Panc1 (cell line): ENCODE measurements around the gene SLC7A1. TPM values are rescaled to one million over a fixed set of nuclear protein-coding genes. Genes with fewer than 3 reads are reported as not detected.

Experiments
- ATAC-seq: fragments of 200-7000 bp; cut with Tn5 transposase; 2 replicates; pipeline ENCODE4 v1.9.1; 2020; ENCODE audit warnings: mild to moderate bottlenecking, moderate library complexity
- BruUV-seq: library from RNA; stranded (reverse); fragments of 400-500 nt; replicated peaks from 2 replicates; lab custom pipeline; 2021; lab: Mats Ljungman, UMichigan
- CTCF ChIA-PET: fragments of 300-600 bp; sonication (Branson Sonifier 250); formaldehyde crosslinking; loops from one replicate; lab custom pipeline; 2022; ENCODE audit warnings: antibody characterized with exemption; lab: Charles Lee
- POLR2A ChIA-PET: fragments of 300-600 bp; sonication (Branson Sonifier 250); formaldehyde crosslinking; loops from one replicate; lab custom pipeline; 2022; ENCODE audit warnings: antibody characterized with exemption; lab: Charles Lee
- DNase-seq: peaks from one replicate; pipeline ENCODE4 v3.0.0-alpha.2; 2010; ENCODE audit warnings: low read depth, low spot score
- H3K27ac ChIP-seq: 2 replicates; pipeline ENCODE4 v1.5.1; 2011; ENCODE audit warnings: mild to moderate bottlenecking, low read length, inconsistent platforms
- H3K27me3 ChIP-seq: fragments of 200-500 bp; sonication (Bioruptor generic); 2 replicates; pipeline ENCODE4 v1.6.0; 2014; ENCODE audit warnings: low read length, inconsistent platforms; ENCODE audit not compliant: control insufficient read depth, insufficient read depth
- H3K36me3 ChIP-seq: fragments of 200-500 bp; sonication (Bioruptor generic); 2 replicates; pipeline ENCODE4 v1.5.1; 2014; ENCODE audit warnings: inconsistent platforms, mild to moderate bottlenecking, low read length, moderate library complexity; ENCODE audit not compliant: control insufficient read depth, insufficient read depth
- H3K4me1 ChIP-seq: 2 replicates; pipeline ENCODE4 v1.5.1; 2011; ENCODE audit warnings: inconsistent platforms, mild to moderate bottlenecking, low read length, moderate library complexity; ENCODE audit not compliant: control insufficient read depth, insufficient read depth
- H3K4me3 ChIP-seq, 2 experiments: 2 replicates each; pipeline ENCODE4 v1.5.1; 2011 to 2012; ENCODE audit warnings: low read depth in 2 of 2, low read length in 2 of 2, mild to moderate bottlenecking in 2 of 2, inconsistent platforms in 1 of 2, moderate library complexity in 1 of 2
- H3K9me3 ChIP-seq: fragments of 200-500 bp; sonication (Bioruptor generic); 2 replicates; pipeline ENCODE4 v1.5.1; 2014; ENCODE audit warnings: low read depth, mild to moderate bottlenecking, inconsistent platforms, low read length, moderate library complexity; ENCODE audit not compliant: control insufficient read depth, insufficient read depth
- POLR2AphosphoS5 ChIP-seq: IDR thresholded peaks from 2 replicates; pipeline ENCODE4 v1.6.1; 2012; ENCODE audit warnings: mild to moderate bottlenecking, low read depth, low read length, moderate library complexity
- SIN3A ChIP-seq: IDR thresholded peaks from 2 replicates; pipeline ENCODE4 v1.6.1; 2012; ENCODE audit warnings: low read depth, mild to moderate bottlenecking, low read length, moderate library complexity, borderline replicate concordance; ENCODE audit not compliant: insufficient read depth
- TCF7L2 ChIP-seq: IDR thresholded peaks from 2 replicates; pipeline ENCODE4 v1.6.1; 2011; ENCODE audit warnings: mild to moderate bottlenecking, low read depth, low read length, inconsistent platforms
- in situ Hi-C: cut with HindIII; loops from 2 replicates; pipeline ENCODE4 v1.10.0; 2016; ENCODE audit warnings: low sequenced_read_pairs, low pct_unique_long_range_greater_than_20kb
- intact Hi-C: fragments of 100-400 bp; cut with micrococcal nuclease; formaldehyde crosslinking; loops from one replicate; pipeline ENCODE4 v1.10.0; 2022; ENCODE audit not compliant: unreplicated experiment
- total RNA-seq: library from RNA; stranded (reverse); gene quantifications from one replicate; pipeline ENCODE4 v1.2.1, GENCODE V29; 2021; ENCODE audit not compliant: unreplicated experiment
- TF ChIP-seq, protein P1 (sequence below): fragments of 450-650 bp; IDR thresholded peaks from 2 replicates; pipeline ENCODE4 v1.5.1; 2017; ENCODE audit warnings: mild to moderate bottlenecking
- TF ChIP-seq, protein P2 (sequence below), 2 experiments: IDR thresholded peaks; 2 replicates each; pipeline ENCODE4 v1.6.1; 2011 to 2012; ENCODE audit warnings: low read depth in 2 of 2, control low read depth in 1 of 2, low read length in 1 of 2, mild to moderate bottlenecking in 1 of 2, moderate library complexity in 1 of 2; ENCODE audit not compliant: insufficient read depth in 1 of 2

SLC7A1 gene
- total RNA-seq, 1 experiment from 2014 or later: 63.3 TPM

DNA sequence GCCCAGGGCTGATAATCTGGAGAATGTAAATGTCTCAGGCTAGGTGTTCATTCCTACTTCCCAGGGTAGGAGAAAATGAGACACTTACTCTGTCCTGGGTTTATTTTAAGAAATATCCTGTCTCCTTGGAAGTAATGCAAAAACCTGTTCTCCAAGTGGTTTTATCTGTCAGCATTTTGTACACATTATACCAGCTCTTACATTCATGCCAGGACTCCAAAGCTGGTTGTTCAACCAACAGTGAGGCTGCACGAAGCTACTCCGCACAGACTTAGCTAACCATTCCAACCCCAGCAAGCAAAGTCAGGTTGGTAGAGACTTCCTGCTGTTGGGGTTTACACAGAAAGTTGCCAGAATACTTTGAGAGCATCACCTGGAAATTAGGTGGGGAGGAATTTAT is 55.6 kb downstream of the SLC7A1 start:
- in situ Hi-C loops (no loop called here), intact Hi-C loops (no loop called here)
- Histone ChIP-seq H3K27me3 (no peaks in the 10 kb centered on the region), H3K4me3 (no peak overlapping the region), H3K27ac (no peak overlapping the region), H3K9me3 (no peaks in the 10 kb centered on the region), H3K4me1 (no peaks in the 10 kb centered on the region), H3K36me3 (no peaks in the 10 kb centered on the region)
- no TSS peak for BruUV-seq
- ChIA-PET CTCF (no interaction called here), POLR2A (no interaction called here)
- DNase-seq (no peak), ATAC-seq (no peak)
- TF ChIP-seq SIN3A: no peak
- TF ChIP-seq TCF7L2: no peak
- TF ChIP-seq, protein P1, sequence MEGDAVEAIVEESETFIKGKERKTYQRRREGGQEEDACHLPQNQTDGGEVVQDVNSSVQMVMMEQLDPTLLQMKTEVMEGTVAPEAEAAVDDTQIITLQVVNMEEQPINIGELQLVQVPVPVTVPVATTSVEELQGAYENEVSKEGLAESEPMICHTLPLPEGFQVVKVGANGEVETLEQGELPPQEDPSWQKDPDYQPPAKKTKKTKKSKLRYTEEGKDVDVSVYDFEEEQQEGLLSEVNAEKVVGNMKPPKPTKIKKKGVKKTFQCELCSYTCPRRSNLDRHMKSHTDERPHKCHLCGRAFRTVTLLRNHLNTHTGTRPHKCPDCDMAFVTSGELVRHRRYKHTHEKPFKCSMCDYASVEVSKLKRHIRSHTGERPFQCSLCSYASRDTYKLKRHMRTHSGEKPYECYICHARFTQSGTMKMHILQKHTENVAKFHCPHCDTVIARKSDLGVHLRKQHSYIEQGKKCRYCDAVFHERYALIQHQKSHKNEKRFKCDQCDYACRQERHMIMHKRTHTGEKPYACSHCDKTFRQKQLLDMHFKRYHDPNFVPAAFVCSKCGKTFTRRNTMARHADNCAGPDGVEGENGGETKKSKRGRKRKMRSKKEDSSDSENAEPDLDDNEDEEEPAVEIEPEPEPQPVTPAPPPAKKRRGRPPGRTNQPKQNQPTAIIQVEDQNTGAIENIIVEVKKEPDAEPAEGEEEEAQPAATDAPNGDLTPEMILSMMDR: no peak
- TF ChIP-seq, protein P2, sequence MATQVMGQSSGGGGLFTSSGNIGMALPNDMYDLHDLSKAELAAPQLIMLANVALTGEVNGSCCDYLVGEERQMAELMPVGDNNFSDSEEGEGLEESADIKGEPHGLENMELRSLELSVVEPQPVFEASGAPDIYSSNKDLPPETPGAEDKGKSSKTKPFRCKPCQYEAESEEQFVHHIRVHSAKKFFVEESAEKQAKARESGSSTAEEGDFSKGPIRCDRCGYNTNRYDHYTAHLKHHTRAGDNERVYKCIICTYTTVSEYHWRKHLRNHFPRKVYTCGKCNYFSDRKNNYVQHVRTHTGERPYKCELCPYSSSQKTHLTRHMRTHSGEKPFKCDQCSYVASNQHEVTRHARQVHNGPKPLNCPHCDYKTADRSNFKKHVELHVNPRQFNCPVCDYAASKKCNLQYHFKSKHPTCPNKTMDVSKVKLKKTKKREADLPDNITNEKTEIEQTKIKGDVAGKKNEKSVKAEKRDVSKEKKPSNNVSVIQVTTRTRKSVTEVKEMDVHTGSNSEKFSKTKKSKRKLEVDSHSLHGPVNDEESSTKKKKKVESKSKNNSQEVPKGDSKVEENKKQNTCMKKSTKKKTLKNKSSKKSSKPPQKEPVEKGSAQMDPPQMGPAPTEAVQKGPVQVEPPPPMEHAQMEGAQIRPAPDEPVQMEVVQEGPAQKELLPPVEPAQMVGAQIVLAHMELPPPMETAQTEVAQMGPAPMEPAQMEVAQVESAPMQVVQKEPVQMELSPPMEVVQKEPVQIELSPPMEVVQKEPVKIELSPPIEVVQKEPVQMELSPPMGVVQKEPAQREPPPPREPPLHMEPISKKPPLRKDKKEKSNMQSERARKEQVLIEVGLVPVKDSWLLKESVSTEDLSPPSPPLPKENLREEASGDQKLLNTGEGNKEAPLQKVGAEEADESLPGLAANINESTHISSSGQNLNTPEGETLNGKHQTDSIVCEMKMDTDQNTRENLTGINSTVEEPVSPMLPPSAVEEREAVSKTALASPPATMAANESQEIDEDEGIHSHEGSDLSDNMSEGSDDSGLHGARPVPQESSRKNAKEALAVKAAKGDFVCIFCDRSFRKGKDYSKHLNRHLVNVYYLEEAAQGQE (IDR thresholded peaks at IDR 0.05; ENCODE audit: insufficient read depth in 1 of 2, low read depth in 2 of 2, low read length in 1 of 2): no peak

DNA sequence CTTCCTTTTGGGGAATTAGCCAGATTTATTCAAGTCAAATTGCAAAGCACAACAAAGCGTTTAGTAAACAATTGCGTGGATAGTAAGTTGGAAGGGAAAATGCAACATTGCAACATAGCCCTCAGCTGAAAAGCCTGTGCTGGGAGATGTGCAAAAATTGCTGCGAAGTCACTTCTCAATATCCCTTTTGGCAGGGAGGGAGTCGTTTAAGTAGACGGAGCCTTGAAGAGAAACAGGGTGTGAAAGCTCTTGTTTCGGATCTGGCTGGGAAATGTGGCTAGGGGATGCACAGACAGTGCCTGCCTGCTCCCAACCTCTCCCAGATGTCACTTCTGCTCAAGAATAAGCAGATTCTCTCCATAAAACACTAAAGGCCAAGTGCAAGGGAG is 56.8 kb downstream of the SLC7A1 start:
- ChIA-PET CTCF (interaction anchor here (0.7 kb wide), 1 partner anchor 165 kb away, joined by 4 read pairs; no protein-coding TSS in a partner anchor), POLR2A (no interaction called here)
- H3K27ac ChIP-seq: no peak overlapping the region
- intact Hi-C loops: no loop called here
- H3K4me3 ChIP-seq: no peak overlapping the region
- no peak for TF ChIP-seq TCF7L2
- no peak for TF ChIP-seq POLR2AphosphoS5
- TF ChIP-seq, protein P1: no peak
- TF ChIP-seq, protein P2 (IDR thresholded peaks at IDR 0.05; ENCODE audit: insufficient read depth in 1 of 2, low read depth in 2 of 2, low read length in 1 of 2): no peak
- no peak for TF ChIP-seq SIN3A
- no TSS peak for BruUV-seq
- H3K4me1 ChIP-seq: no peaks in the 10 kb centered on the region
- H3K9me3 ChIP-seq: no peaks in the 10 kb centered on the region
- DNase-seq (no peak), ATAC-seq (no peak)
- H3K27me3 ChIP-seq: no peaks in the 10 kb centered on the region
- H3K36me3 ChIP-seq: no peaks in the 10 kb centered on the region
- in situ Hi-C loops: no loop called here
